NCI-H82 (cell line): ENCODE results near the gene FBXO40.
"Not testable (repeated sequence)": the region's sequence is repeated elsewhere in the genome, so short reads cannot be mapped to it uniquely, and the experiment has no call there.

Source experiments
- DNase-seq: peaks from one replicate; lab custom pipeline; 2025; lab: John Stamatoyannopoulos, UW

Gene FBXO40

GRCh38 chr3:121592856-121593702 is at the start of gene FBXO40:
FBXO40 (plus strand) TSS chr3:121593379; CDS start chr3:121620576, 27,197 bp downstream.
- peak; percentile 88 for DNase-seq

DNA sequence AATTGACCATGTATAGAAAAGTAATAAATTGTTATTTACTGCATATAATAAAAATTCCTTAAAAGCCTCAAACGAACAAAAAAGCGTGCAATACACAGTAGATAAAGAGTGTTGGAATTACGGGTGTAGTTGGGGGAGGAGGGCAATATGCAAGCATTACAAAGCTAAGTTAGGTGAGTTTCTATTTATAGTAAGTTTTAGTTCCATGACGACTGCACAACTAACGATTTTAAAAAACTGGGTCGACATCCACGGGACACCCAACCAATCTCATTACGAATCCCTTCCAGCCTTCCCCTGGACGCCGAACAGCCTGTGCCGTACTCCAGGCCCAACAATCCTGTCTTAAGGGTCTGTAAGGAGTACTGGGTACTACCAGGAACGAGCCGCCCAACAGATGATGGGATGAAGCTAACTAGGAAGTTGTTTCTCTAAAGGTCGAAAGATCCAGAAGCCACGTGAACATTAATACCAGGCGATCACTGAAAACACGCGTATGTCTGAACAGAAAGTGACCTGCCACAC is 48.1 kb upstream of the FBXO40 start:
- DNase-seq: peak; percentile 61

DNA sequence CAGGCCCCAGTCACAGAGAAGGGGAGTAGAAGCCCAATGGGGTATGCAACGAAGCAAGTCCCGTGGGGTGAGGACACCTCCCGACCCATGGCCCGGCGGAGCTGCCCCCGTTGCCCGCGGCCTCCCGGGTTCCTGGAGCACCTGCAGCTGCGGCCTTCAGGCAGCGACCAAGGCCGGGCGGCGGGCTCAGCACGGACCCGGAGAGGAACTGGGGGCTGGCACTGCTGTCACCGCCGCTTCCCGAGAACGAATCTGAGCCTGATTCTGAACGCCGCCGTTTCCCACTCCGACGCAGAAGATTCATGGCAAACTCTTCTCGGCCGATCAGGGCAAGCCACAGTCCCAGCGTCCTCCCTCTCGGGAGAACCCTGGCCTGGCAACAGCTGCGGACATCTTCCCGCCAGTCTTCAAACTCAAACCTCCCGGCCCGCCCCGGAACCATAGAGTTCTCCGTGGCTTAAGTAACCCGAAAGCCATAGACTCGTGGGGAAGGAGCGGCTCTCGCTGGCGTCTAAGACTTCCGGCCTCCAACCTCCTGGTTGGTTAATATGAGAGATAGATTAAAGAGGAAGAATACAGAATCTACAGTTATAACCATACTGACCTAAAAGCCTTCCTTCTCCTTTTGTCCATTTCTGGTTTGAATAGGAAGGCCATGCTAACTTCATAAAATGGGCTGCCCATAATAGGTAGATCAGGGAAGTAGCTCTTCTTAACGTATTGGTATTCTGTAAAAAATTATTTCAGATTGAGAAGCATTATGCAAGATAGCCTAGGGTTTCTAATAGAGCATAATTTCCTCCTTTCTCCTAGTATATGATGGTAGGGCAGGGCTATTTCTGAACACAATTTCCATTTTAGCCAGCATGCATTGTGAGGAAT is 47.4 kb upstream of the FBXO40 start, which contains the start of gene POLQ:
Gene POLQ, minus strand, starts transcription at position 415 of the 882 bp plus-strand sequence. Its CDS starts 111 bp downstream, at position 304.
- peak; percentile 99 for DNase-seq

GRCh38 chr3:121552379-121552778 is 40.8 kb upstream of the FBXO40 start:
- no peak for DNase-seq

- no peak for DNase-seq
Measured at GRCh38 chr3:121552797-121553196, 40.4 kb upstream of the FBXO40 start.

GRCh38 chr3:121557426-121557934 is 35.7 kb upstream of the FBXO40 start:
- no peak for DNase-seq

GRCh38 chr3:121562148-121562547 is 31.0 kb upstream of the FBXO40 start:
- DNase-seq: no peak

GRCh38 chr3:121566773-121567172 is 26.4 kb upstream of the FBXO40 start:
- peak; percentile 81 for DNase-seq

DNA sequence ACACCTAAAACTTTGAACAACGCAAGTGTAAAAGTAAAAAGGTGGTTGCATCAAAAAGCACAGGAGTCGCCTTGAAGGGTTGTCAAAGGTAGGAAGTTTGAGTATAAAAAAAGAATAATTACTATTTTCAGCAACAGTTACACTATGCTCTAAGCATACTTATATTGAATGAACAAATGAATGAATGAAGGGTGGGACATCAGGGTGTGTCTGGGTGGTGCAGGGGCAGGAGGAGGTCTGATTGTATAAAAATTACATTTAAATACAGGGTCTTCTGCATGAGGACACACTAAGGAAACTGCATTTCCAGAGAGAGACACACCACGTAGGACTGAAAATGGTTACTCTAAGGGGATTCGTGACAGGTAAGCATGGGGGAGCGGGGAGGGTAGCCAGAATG is 25.5 kb upstream of the FBXO40 start, which contains the start of gene ARGFX:
Gene ARGFX, plus strand, starts transcription at position 301 of the 400 bp plus-strand sequence. CDS start 2,765 bp downstream, outside the sequence.
- no peak for DNase-seq

- DNase-seq: peak; percentile 98
Measured at GRCh38 chr3:121574449-121574848, 18.7 kb upstream of the FBXO40 start.

- DNase-seq: no peak
Measured at GRCh38 chr3:121581691-121582090, 11.5 kb upstream of the FBXO40 start.

- no peak for DNase-seq
Measured at GRCh38 chr3:121584418-121584817, 8.8 kb upstream of the FBXO40 start.

DNA sequence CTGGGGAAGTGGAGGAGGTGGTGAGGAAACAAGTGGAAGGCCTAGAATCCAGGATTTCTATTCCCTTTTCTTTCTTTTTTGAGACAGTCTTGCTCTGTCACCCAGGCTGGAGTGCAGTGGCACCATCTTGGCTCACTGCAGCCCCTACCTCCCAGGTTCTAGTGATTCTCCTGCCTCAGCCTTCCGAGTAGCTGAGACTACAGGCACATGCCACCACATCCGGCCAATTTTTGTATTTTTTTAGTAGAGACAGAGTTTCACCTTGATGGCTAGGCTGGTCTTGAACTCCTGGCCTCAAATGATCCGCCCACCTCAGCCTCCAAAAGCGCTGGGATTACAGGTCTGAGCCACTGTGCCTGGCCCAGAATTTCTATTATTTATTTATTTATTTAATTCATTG is 627 bp downstream of the FBXO40 start:
- not testable (repeated sequence) for DNase-seq

GRCh38 chr3:121594850-121595249 is 1.7 kb downstream of the FBXO40 start:
- no peak for DNase-seq

GRCh38 chr3:121595765-121596406 is 2.7 kb downstream of the FBXO40 start:
- no peak for DNase-seq

DNA sequence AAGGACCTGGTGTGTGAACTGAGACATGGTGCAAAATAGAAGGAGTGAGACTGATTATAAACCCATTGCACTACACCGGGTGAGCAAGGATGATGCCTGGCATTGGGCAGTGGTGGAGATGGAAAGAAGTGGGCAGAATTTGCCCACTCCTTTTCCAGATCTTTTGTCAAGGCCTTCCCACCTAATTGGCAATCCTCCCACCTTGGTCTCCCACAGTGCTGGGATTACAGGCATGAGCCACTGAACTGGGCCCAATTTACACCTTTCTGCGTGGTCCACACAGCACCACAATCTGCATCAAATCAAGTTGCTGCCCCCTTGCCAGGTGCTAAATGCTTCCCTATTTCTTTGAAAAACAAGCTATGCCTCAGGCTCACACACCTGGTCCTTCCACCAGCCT is 5.4 kb downstream of the FBXO40 start:
- DNase-seq: no peak

DNA sequence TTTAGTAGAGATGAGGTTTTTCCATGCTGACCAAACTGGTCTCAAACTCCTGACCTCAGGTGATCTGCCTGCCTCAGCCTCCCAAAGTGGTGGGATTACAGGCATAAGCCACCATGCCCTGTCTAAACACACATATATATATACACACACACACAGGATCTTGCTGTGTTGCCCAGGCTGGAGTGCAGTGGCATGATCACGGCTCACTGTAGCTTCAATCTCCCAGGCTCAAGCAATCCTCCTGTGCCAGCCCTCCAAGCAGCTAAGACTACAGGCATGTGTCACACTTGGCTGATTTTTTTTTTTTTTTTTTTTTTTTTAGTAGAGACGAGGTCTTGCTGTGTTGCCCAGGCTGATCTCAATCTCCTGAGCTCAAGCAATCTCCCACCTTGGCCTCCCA is 6.7 kb downstream of the FBXO40 start:
- not testable (repeated sequence) for DNase-seq

DNA sequence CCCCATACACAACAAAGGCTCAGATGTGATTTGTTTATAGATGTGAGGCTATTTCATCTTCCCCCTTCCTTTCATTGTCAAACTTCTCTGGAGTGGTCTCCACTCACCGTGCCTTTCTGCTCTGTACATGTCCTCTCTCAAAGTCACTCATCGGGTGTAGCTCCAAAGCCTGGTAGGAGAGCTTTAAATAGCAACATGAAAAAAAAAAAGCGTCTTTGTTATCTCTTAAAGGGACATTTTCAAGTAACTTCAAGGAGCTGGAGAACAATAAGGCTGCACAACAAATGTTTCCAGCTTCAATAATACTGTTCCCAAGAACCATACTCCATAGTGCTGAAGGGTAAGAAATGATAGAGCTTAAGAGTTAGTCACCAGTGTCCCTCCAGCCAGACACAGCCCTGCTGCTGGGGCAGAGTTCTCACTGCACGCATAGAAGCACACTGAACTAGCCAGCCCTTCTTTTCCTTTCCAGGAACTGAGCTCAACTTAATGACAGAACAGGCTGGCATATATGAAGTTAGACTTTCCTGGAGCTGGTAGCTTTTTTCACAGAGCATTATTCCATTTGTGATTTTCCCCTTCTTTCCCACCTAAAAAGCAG is 8.1 kb downstream of the FBXO40 start:
- DNase-seq: no peak

DNA sequence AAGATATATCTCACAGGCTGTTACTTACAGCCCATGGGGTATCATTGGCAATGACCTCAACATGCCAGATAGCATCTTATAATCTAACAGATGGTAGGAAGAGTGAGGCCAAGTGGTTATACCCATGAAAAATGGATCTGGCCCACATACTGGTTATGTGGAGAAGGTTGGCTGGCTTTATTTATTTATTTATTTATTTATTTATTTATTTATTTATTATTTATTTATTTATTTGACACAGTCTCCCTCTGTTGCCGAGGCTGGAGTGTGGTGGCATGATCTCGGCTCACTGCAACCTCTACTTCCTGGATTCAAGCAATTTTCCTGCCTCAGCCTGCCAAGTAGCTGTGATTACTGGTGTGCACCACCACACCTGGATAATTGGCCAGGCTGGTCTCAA is 11.6 kb downstream of the FBXO40 start:
- DNase-seq: no peak

DNA sequence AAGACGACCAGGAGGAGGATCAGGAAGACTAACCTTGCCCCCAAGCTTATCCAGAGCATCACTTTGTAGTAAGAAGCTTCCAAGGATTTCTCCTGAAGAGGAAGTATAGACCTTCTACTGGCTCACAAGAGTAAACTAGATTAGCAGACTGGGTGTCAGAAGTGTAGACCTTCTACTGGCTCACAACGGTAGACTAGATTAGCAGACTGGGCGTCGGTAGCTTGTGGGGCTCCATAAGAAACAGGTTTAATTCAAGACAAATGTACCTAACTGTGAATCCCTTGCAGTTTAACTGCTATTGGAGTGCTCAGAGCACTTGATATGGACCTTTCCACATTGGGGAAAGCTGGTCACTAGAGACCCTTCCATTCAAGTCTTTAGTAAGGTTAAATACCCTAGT is 12.9 kb downstream of the FBXO40 start:
- no peak for DNase-seq

DNA sequence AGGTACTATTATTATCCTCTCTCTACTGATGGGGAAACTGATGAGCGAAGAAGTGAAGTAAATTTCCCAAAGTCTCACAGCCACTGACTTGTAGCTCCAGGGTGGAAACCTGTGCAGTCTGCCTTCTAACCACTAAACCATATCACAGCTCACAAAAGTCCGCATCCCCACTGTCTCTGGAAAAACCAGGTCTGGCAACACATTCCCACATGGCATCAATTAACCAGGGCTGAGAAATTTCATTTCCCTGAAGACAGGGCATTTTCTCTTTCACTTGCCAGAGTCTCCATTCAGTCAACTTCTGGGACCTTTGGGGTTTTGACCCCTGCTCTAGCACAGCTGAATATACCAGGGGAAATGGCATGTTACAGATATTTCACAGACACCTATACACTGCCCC is 26.5 kb downstream of the FBXO40 start:
- no peak for DNase-seq
